ENCODE measurements around the gene LCN12.

The LCN12 gene

DNA sequence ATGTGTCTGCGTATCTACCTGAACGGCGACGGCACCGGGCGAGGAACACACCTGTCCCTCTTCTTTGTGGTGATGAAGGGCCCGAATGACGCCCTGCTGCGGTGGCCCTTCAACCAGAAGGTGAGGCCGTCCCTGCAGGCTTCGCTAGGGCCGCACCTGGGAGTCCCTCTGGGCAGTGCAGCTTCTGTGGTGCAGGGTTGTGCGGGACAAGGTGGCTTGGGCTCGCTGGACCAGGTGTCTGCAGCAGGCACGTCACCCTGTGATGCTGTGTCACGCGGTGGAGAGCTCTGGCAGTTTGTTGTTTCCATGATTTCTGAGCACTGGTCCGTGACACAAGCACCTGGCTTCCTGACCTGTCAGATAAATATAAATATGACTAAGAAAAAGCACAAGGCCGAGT, 28.2 kb upstream of the LCN12 start:
- peaks cover 24% of the 10 kb centered on the region; the same call in 1 of the 2 replicates for H3K36me3 ChIP-seq (ENCODE audit: insufficient read depth, low read length)
- DNase-seq (ENCODE audit: low read depth, low spot score) = no peak
- no peak overlapping the region for H3K27ac ChIP-seq
- TF ChIP-seq EZH2 (IDR thresholded peaks at IDR 0.05) (no peak), FOXP2 (optimal IDR thresholded peaks at IDR 0.05; ENCODE audit: control extremely low read depth, extremely low read length, insufficient read depth) (no peak), POLR2AphosphoS5 (IDR thresholded peaks at IDR 0.05; ENCODE audit: borderline replicate concordance, low read depth, low read length) (no peak)
- H3K9me3 ChIP-seq (ENCODE audit: low read depth, low read length) = no peaks in the 10 kb centered on the region
- no peak overlapping the region for H3K9ac ChIP-seq (ENCODE audit: insufficient read length)
- no peak overlapping the region for H3K4me3 ChIP-seq

DNA sequence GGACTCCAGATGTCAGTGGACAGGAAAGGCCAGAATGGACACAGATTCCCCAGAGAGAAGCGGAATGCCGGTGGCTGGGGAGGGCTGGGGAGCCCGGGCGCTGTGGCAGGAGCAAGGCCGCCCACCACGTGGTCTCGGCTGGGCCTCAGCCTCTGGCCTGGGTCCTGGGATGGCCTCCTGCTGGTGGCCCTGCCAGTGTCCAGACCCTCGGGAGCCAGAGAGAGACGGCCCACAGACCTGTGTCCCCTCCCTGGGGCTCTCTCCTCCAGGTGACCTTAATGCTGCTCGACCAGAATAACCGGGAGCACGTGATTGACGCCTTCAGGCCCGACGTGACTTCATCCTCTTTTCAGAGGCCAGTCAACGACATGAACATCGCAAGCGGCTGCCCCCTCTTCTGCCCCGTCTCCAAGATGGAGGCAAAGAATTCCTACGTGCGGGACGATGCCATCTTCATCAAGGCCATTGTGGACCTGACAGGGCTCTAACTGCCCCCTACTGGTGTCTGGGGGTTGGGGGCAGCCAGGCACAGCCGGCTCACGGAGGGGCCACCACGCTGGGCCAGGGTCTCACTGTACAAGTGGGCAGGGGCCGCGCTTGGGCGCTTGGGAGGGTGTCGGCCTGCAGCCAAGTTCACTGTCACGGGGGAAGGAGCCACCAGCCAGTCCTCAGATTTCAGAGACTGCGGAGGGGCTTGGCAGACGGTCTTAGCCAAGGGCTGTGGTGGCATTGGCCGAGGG, 26.5 kb upstream of the LCN12 start:
- Histone ChIP-seq H3K9me3 (ENCODE audit: low read depth, low read length) (no peaks in the 10 kb centered on the region), H3K9ac (ENCODE audit: insufficient read length) (no peak overlapping the region), H3K36me3 (ENCODE audit: insufficient read depth, low read length) (peaks cover 13% of the 10 kb centered on the region; the same call in 1 of the 2 replicates), H3K27ac (no peak overlapping the region), H3K4me3 (no peak overlapping the region)
- DNase-seq (ENCODE audit: low read depth, low spot score) = no peak
- no peak for TF ChIP-seq FOXP2 (optimal IDR thresholded peaks at IDR 0.05; ENCODE audit: control extremely low read depth, extremely low read length, insufficient read depth)
- no peak for TF ChIP-seq EZH2 (IDR thresholded peaks at IDR 0.05)
- TF ChIP-seq POLR2AphosphoS5 (IDR thresholded peaks at IDR 0.05; ENCODE audit: borderline replicate concordance, low read depth, low read length) = no peak

DNA sequence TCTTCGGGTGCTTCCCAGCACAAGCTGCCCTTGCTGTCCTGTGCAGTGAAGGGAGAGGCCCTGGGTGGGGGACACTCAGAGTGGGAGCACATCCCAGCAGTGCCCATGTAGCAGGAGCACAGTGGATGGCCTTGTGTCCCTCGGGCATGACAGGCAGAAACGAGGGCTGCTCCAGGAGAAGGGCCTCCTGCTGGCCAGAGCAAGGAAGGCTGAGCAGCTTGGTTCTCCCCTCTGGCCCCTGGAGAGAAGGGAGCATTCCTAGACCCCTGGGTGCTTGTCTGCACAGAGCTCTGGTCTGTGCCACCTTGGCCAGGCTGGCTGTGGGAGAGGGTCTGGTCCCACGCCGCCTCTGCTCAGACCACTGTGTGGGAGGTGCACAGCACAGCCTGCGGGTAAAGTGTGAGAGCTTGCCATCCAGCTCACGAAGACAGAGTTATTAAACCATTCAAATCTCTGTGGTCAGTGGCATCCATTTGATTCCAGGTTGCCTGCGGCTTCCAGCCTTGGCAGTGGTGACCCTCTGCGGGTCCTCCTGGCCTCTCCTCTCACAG, 25.8 kb upstream of the LCN12 start:
- DNase-seq (ENCODE audit: low read depth, low spot score) = no peak
- TF ChIP-seq FOXP2 (optimal IDR thresholded peaks at IDR 0.05; ENCODE audit: control extremely low read depth, extremely low read length, insufficient read depth) = no peak
- no peak for TF ChIP-seq POLR2AphosphoS5 (IDR thresholded peaks at IDR 0.05; ENCODE audit: borderline replicate concordance, low read depth, low read length)
- TF ChIP-seq EZH2 (IDR thresholded peaks at IDR 0.05) = no peak
- Histone ChIP-seq H3K36me3 (ENCODE audit: insufficient read depth, low read length) (peaks cover 7% of the 10 kb centered on the region; the same call in 1 of the 2 replicates), H3K4me3 (no peak overlapping the region), H3K9me3 (ENCODE audit: low read depth, low read length) (no peaks in the 10 kb centered on the region), H3K9ac (ENCODE audit: insufficient read length) (no peak overlapping the region), H3K27ac (no peak overlapping the region)

DNA sequence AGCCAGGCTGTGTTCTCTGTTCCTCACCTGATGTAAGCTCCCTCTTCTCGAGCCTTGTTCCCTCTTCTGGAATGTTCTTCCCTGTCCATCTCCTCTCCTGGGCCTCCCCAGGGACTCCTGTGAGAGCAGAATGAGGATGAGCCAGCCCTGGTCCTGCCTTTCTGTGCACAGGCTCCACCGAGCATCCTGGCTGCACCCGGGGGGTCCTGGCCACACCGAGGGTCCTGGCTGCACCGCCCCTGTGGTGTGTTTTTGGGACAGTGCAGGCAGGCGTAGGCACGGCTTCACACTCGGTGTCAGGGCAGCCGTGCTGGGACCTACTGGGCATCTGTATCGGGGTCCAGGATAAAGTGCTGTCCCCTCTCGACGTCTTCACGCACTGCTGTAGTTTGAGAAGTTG, 25.3 kb upstream of the LCN12 start:
- H3K9me3 ChIP-seq (ENCODE audit: low read depth, low read length) = no peaks in the 10 kb centered on the region
- TF ChIP-seq FOXP2 (optimal IDR thresholded peaks at IDR 0.05; ENCODE audit: control extremely low read depth, extremely low read length, insufficient read depth) (no peak), POLR2AphosphoS5 (IDR thresholded peaks at IDR 0.05; ENCODE audit: borderline replicate concordance, low read depth, low read length) (no peak), EZH2 (IDR thresholded peaks at IDR 0.05) (no peak)
- H3K9ac ChIP-seq (ENCODE audit: insufficient read length) = no peak overlapping the region
- peaks cover 6% of the 10 kb centered on the region; the same call in 1 of the 2 replicates for H3K36me3 ChIP-seq (ENCODE audit: insufficient read depth, low read length)
- no peak overlapping the region for H3K4me3 ChIP-seq
- no peak for DNase-seq (ENCODE audit: low read depth, low spot score)
- H3K27ac ChIP-seq = no peak overlapping the region

DNA sequence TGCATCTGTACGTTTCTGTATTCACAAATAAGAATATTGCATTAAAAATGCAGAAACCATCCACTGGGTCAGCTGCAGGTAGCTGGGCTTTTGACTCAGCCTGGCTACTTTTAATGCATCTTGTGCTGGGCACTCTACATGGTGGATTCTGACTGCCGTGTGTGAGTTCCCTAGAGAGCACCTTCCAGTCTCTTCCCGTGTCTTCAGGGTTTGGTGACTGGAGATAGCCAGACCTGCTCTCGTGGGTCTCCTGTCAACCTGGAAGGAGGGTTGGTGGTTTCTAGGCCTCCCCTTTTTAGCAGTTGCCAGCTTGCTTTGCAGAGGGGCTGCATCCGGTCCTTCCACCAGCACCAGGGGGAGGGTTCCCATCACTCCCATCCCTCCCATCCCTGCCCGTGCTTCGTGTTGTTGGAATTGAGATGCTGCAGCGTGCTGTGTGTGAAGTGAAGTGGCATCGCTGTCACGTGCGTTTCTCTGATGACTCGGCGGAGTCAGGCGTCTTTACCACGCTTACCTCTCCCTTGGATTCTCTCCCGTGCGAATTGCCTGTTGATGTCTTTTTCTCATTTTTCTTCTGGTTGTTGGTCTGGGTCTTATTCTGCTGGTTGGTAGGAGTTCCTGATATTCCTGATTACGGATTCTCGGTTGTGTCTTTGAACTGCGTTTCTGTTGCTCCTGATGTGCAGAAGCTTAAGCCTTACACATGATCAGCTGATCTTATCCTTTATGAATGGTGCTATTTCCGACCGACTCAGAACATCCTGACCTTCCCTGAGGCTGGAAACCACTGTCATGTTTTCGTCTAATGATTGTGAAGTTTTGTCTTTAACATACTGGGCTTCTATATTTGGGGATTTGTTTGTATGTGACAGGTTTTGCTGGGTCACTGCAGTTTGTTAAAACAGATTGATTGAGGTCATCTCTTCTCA, 24.5 kb upstream of the LCN12 start:
- H3K27ac ChIP-seq = no peak overlapping the region
- peaks cover 6% of the 10 kb centered on the region for H3K36me3 ChIP-seq (ENCODE audit: insufficient read depth, low read length)
- no peak for DNase-seq (ENCODE audit: low read depth, low spot score)
- H3K4me3 ChIP-seq = no peak overlapping the region
- TF ChIP-seq EZH2 (IDR thresholded peaks at IDR 0.05) = no peak
- no peak for TF ChIP-seq POLR2AphosphoS5 (IDR thresholded peaks at IDR 0.05; ENCODE audit: borderline replicate concordance, low read depth, low read length)
- TF ChIP-seq FOXP2 (optimal IDR thresholded peaks at IDR 0.05; ENCODE audit: control extremely low read depth, extremely low read length, insufficient read depth) = no peak
- H3K9ac ChIP-seq (ENCODE audit: insufficient read length) = no peak overlapping the region
- no peaks in the 10 kb centered on the region for H3K9me3 ChIP-seq (ENCODE audit: low read depth, low read length)

DNA sequence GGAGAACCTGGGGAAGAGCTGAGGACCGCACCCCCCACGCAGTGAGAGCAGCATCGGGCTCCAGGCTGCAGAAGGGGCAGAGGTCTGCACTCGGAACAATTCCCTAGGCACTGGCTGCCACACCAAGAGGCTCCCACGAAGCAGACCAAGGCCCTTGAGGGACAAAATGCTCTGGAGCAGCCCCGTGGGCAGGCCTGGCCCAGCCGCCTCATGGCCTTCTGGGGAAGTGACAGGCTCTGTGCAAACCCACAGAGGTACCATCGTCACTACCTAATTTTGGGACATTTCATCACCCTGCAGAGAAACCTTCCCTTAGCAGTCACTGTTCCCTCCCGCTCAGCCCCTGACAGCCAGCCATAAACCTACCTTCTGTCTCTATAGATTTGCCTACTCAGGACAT, 23.5 kb upstream of the LCN12 start:
- Histone ChIP-seq H3K9me3 (ENCODE audit: low read depth, low read length) (no peaks in the 10 kb centered on the region), H3K4me3 (no peak overlapping the region), H3K36me3 (ENCODE audit: insufficient read depth, low read length) (peaks cover 9% of the 10 kb centered on the region), H3K9ac (ENCODE audit: insufficient read length) (no peak overlapping the region), H3K27ac (0 out of 2 replicates have a peak overlapping the region, but pooled peaks have one; percentile 31)
- TF ChIP-seq FOXP2 (optimal IDR thresholded peaks at IDR 0.05; ENCODE audit: control extremely low read depth, extremely low read length, insufficient read depth) = no peak
- TF ChIP-seq POLR2AphosphoS5 (IDR thresholded peaks at IDR 0.05; ENCODE audit: borderline replicate concordance, low read depth, low read length) = no peak
- no peak for TF ChIP-seq EZH2 (IDR thresholded peaks at IDR 0.05)
- no peak for DNase-seq (ENCODE audit: low read depth, low spot score)

DNA sequence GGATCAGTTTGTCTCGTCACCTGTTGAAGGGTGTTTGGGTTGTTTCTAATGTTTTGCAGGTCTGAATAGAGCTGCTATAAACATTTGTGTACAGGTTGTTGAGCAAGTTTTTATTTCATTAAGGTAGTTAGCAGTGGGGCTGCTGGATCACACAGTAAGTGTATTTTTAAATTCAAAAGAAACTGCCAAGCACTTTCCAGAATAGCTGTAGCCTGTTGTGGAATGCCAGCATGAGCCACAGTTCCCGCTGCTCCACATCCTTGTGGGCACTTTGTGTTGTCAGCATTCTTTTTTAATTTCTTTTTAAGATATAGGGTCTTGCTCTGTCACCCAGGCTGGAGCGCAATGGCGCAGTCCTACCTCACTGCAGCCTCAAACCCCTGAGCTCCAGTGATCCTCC, 22.1 kb upstream of the LCN12 start:
- TF ChIP-seq POLR2AphosphoS5 (IDR thresholded peaks at IDR 0.05; ENCODE audit: borderline replicate concordance, low read depth, low read length) (no peak), EZH2 (IDR thresholded peaks at IDR 0.05) (no peak), FOXP2 (optimal IDR thresholded peaks at IDR 0.05; ENCODE audit: control extremely low read depth, extremely low read length, insufficient read depth) (no peak)
- no peak overlapping the region for H3K4me3 ChIP-seq
- no peak overlapping the region for H3K27ac ChIP-seq
- no peak for DNase-seq (ENCODE audit: low read depth, low spot score)
- peaks cover 4% of the 10 kb centered on the region for H3K36me3 ChIP-seq (ENCODE audit: insufficient read depth, low read length)
- H3K9me3 ChIP-seq (ENCODE audit: low read depth, low read length) = no peaks in the 10 kb centered on the region
- no peak overlapping the region for H3K9ac ChIP-seq (ENCODE audit: insufficient read length)

DNA sequence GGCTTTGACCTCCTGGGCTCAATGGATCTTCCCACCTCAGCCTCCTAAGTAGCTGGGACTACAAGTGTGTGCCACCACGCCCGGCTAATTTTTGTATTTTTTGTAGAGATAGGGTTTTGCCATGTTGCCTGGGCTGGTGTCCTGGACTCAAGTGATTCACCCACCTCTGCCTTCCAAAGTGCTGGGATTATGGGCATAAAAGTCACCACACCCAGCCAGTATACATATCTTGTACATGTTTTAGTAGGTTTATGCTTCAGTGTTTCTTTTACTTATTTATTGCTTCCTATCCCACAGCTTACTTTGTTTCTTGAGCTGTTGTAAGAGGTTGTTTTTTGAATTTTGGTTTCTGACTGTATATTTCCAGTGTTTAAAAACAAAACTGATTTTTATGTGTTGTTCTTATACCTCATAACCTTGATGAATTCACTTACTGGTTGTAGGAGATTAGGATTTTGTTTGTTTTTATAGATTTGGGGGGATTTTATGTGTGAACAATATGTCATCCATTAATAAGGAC, 20.4 kb upstream of the LCN12 start:
- TF ChIP-seq POLR2AphosphoS5 (IDR thresholded peaks at IDR 0.05; ENCODE audit: borderline replicate concordance, low read depth, low read length) (no peak), FOXP2 (optimal IDR thresholded peaks at IDR 0.05; ENCODE audit: control extremely low read depth, extremely low read length, insufficient read depth) (no peak), EZH2 (IDR thresholded peaks at IDR 0.05) (no peak)
- no peak for DNase-seq (ENCODE audit: low read depth, low spot score)
- Histone ChIP-seq H3K9me3 (ENCODE audit: low read depth, low read length) (no peaks in the 10 kb centered on the region), H3K9ac (ENCODE audit: insufficient read length) (no peak overlapping the region), H3K27ac (no peak overlapping the region), H3K36me3 (ENCODE audit: insufficient read depth, low read length) (peaks cover 4% of the 10 kb centered on the region; the same call in 1 of the 2 replicates), H3K4me3 (no peak overlapping the region)

All from SK-N-MC (cell line).